HCT116 (cell line): ENCODE data around the gene DUSP14.
A peak's percentile ranks its signal among the peaks of the same experiment; 100 is the strongest.

Experiments
- CEBPB ChIP-seq: IDR thresholded peaks from 2 replicates; pipeline ENCODE4 v1.6.1; 2012; ENCODE audit warnings: low read depth
- EGR1 ChIP-seq: IDR thresholded peaks from 2 replicates; pipeline ENCODE4 v1.6.1; 2012; ENCODE audit warnings: low read depth
- POLR2A ChIP-seq: IDR thresholded peaks from 2 replicates; pipeline ENCODE4 v1.7.0; 2011; ENCODE audit warnings: borderline replicate concordance; ENCODE audit not compliant: insufficient read depth, insufficient read length; ENCODE audit errors: extremely low read depth
- RAD21 ChIP-seq: IDR thresholded peaks from 2 replicates; pipeline ENCODE4 v1.6.1; 2012; ENCODE audit warnings: low read depth, mild to moderate bottlenecking
- SP1 ChIP-seq: IDR thresholded peaks from 2 replicates; pipeline ENCODE4 v1.6.1; 2012; ENCODE audit warnings: low read depth
- TCF7L2 ChIP-seq: IDR thresholded peaks from 2 replicates; pipeline ENCODE4 v1.7.0; 2011; ENCODE audit warnings: borderline replicate concordance, inconsistent platforms; ENCODE audit not compliant: insufficient read depth, insufficient read length; ENCODE audit errors: extremely low read depth
- TF ChIP-seq, protein P1 (sequence below), 3 experiments: fragments of 200-600 bp in 1 of 3; sonication (generic) in 1 of 3; IDR thresholded peaks in 2 of 3; conservative IDR thresholded peaks in 1 of 3; 2 replicates each; pipeline ENCODE4 v1.5.1; 2012 to 2017; ENCODE audit warnings: low read depth in 2 of 3, low read length in 2 of 3, antibody characterized with exemption in 1 of 3, borderline replicate concordance in 1 of 3, control low read depth in 1 of 3, mild to moderate bottlenecking in 1 of 3, mixed read lengths in 1 of 3, mixed run types in 1 of 3, moderate library complexity in 1 of 3; ENCODE audit not compliant: insufficient read depth in 1 of 3
- TF ChIP-seq, protein P2 (sequence below): IDR thresholded peaks from 2 replicates; pipeline ENCODE4 v1.6.1; 2012; ENCODE audit warnings: low read depth

DNA sequence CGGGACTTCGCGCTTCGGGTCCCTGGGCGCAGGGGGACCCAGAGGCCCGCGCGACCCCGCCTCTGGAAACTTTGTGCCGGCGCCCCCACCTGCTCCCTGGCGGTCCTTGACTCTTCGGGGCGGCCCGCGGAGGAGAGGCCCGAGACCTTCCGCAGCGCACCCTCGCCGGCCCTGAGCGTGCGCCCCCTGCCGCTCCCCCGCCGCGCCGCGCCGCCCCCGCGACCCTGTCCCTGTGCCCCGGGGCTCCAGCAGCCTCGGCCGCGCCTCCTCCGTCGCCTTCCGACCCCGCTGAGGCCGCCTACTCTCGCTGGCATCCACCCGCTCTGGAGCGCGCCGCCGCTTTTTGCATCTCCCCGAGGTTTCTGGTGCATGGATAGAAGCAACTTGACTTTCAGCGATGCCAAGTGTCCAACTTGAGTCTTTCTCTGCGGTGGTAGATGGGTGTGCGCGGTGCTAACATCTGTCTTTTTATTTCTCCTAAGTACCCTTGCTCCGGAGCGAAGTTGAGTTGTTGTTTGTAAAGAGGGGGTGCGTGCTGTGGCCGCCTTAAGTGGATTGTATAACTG lies 414 bp downstream of the DUSP14 start:
- TF ChIP-seq, protein P1, sequence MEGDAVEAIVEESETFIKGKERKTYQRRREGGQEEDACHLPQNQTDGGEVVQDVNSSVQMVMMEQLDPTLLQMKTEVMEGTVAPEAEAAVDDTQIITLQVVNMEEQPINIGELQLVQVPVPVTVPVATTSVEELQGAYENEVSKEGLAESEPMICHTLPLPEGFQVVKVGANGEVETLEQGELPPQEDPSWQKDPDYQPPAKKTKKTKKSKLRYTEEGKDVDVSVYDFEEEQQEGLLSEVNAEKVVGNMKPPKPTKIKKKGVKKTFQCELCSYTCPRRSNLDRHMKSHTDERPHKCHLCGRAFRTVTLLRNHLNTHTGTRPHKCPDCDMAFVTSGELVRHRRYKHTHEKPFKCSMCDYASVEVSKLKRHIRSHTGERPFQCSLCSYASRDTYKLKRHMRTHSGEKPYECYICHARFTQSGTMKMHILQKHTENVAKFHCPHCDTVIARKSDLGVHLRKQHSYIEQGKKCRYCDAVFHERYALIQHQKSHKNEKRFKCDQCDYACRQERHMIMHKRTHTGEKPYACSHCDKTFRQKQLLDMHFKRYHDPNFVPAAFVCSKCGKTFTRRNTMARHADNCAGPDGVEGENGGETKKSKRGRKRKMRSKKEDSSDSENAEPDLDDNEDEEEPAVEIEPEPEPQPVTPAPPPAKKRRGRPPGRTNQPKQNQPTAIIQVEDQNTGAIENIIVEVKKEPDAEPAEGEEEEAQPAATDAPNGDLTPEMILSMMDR (IDR thresholded peaks at IDR 0.05 in 2 of 3, conservative IDR thresholded peaks at IDR 0.05 in 1 of 3; ENCODE audit: borderline replicate concordance in 1 of 3, insufficient read depth in 1 of 3, low read depth in 2 of 3, low read length in 2 of 3): peak in 1 of 3 experiments; percentile 21; a peak in 1 of 6 replicates
- TF ChIP-seq RAD21 (no peak), POLR2A (no peak), SP1 (no peak), TCF7L2 (no peak), CEBPB (no peak), EGR1 (peak; percentile 70)
- TF ChIP-seq, protein P2, sequence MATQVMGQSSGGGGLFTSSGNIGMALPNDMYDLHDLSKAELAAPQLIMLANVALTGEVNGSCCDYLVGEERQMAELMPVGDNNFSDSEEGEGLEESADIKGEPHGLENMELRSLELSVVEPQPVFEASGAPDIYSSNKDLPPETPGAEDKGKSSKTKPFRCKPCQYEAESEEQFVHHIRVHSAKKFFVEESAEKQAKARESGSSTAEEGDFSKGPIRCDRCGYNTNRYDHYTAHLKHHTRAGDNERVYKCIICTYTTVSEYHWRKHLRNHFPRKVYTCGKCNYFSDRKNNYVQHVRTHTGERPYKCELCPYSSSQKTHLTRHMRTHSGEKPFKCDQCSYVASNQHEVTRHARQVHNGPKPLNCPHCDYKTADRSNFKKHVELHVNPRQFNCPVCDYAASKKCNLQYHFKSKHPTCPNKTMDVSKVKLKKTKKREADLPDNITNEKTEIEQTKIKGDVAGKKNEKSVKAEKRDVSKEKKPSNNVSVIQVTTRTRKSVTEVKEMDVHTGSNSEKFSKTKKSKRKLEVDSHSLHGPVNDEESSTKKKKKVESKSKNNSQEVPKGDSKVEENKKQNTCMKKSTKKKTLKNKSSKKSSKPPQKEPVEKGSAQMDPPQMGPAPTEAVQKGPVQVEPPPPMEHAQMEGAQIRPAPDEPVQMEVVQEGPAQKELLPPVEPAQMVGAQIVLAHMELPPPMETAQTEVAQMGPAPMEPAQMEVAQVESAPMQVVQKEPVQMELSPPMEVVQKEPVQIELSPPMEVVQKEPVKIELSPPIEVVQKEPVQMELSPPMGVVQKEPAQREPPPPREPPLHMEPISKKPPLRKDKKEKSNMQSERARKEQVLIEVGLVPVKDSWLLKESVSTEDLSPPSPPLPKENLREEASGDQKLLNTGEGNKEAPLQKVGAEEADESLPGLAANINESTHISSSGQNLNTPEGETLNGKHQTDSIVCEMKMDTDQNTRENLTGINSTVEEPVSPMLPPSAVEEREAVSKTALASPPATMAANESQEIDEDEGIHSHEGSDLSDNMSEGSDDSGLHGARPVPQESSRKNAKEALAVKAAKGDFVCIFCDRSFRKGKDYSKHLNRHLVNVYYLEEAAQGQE: no peak
